GM18873 (cell line): ENCODE results near the gene YJEFN3.

Source experiments
- ATAC-seq: cut with Tn5 transposase; IDR thresholded peaks from one replicate; pipeline ENCODE4 v1.9.1; 2021; ENCODE audit warnings: mild to moderate bottlenecking, moderate library complexity, moderate number of reproducible peaks; ENCODE audit not compliant: unreplicated experiment, low FRiP score

YJEFN3 gene

GRCh38 chr19:19575411-19575810, 46.7 kb downstream of the YJEFN3 start:
- ATAC-seq: no peak

- no peak for ATAC-seq
Observed at GRCh38 chr19:19578252-19578651, 49.5 kb downstream of the YJEFN3 start.

GRCh38 chr19:19579533-19580361, 51.0 kb downstream of the YJEFN3 start:
- ATAC-seq: no peak

GRCh38 chr19:19580418-19580817, 51.7 kb downstream of the YJEFN3 start:
- no peak for ATAC-seq

GRCh38 chr19:19581391-19581790, 52.7 kb downstream of the YJEFN3 start:
- no peak for ATAC-seq

- ATAC-seq: no peak
Observed at GRCh38 chr19:19582471-19582870, 53.8 kb downstream of the YJEFN3 start.

GRCh38 chr19:19584356-19584755, 55.6 kb downstream of the YJEFN3 start:
- ATAC-seq: no peak
